Fibroblast of the aortic adventitia (primary cell): ENCODE results near the gene ITGA2. TPM values are rescaled to one million over a fixed set of nuclear protein-coding genes. Genes with fewer than 3 reads are reported as not detected.

Source experiments
- DNase-seq: peaks from one replicate; pipeline ENCODE4 v3.0.0-alpha.2; 2010; ENCODE audit warnings: low read depth
- H3K4me3 ChIP-seq: 2 replicates; pipeline ENCODE4 v1.5.1; 2011; ENCODE audit warnings: low read depth, mild to moderate bottlenecking, control low read depth, low read length, moderate library complexity
- CTCF ChIP-seq: IDR thresholded peaks from 2 replicates; pipeline ENCODE4 v1.5.1; 2011; ENCODE audit warnings: mild to moderate bottlenecking, low read length, control low read depth, inconsistent platforms; ENCODE audit not compliant: insufficient read depth
- total RNA-seq: library from RNA; depleted of rRNA; stranded (reverse); fragments of >200 nt; gene quantifications from 2 replicates; pipeline ENCODE4 v1.2.3, GENCODE V29; 2012; ENCODE audit warnings: low replicate concordance

The ITGA2 gene
- total RNA-seq, 1 donor: 171 TPM

- no peak overlapping the region for H3K4me3 ChIP-seq
- TF ChIP-seq CTCF: no peak
- no peak for DNase-seq
These were observed 131.0 kb downstream of the ITGA2 start for GRCh38 chr5:53120165-53120564.

- DNase-seq: peak; percentile 59
These were observed 134.6 kb downstream of the ITGA2 start for GRCh38 chr5:53123702-53124101.

GRCh38 chr5:53126521-53126920 lies 137.4 kb downstream of the ITGA2 start:
- TF ChIP-seq CTCF: no peak
- DNase-seq: peak; percentile 13
- no peak overlapping the region for H3K4me3 ChIP-seq

More at GRCh38 chr5:53123702-53124101, 134.6 kb downstream of the ITGA2 start:
- H3K4me3 ChIP-seq: no peak overlapping the region
- TF ChIP-seq CTCF: no peak

- TF ChIP-seq CTCF: no peak
- no peak for DNase-seq
These were observed 138.0 kb downstream of the ITGA2 start for GRCh38 chr5:53127107-53127506.

GRCh38 chr5:53128481-53128880 lies 139.3 kb downstream of the ITGA2 start:
- no peak for DNase-seq
- TF ChIP-seq CTCF: no peak
- no peak overlapping the region for H3K4me3 ChIP-seq

More at GRCh38 chr5:53127107-53127506, 138.0 kb downstream of the ITGA2 start:
- H3K4me3 ChIP-seq: no peak overlapping the region

- no peak overlapping the region for H3K4me3 ChIP-seq
- peak; percentile 29 for DNase-seq
- TF ChIP-seq CTCF: no peak
These were observed 141.1 kb downstream of the ITGA2 start for GRCh38 chr5:53130266-53130665.

GRCh38 chr5:53133020-53133419 lies 143.9 kb downstream of the ITGA2 start:
- DNase-seq: no peak
- H3K4me3 ChIP-seq: no peak overlapping the region
- no peak for TF ChIP-seq CTCF
